Measurements from ENCODE around the gene CPLANE1.

The CPLANE1 gene

DNA sequence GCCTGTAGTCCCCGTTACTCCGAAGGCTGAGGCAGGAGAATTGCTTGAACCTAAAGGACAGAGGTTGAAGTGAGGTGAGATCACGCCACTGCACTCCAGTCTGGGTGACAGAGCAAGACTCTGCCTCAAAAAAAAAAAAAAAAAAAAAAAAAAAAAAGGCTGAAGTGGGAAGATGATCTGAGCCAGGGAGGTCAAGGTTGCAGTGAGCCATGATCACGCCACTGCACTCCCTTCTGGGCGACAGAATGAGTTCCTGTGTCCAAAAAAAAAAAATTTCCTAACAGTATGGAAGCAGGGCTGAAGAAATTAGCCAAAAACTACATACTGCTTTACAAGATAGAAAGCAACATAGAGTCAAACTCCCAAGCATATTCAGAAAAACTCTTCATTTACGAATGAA is 132.8 kb downstream of the CPLANE1 start:
- no peak overlapping the region for H3K4me3 ChIP-seq (ENCODE audit: severe bottlenecking)
- H3K36me3 ChIP-seq (ENCODE audit: low read depth), result peaks cover 46% of the 10 kb centered on the region
- H3K27ac ChIP-seq (ENCODE audit: poor library complexity, severe bottlenecking), result no peak overlapping the region
- TF ChIP-seq, protein P1, sequence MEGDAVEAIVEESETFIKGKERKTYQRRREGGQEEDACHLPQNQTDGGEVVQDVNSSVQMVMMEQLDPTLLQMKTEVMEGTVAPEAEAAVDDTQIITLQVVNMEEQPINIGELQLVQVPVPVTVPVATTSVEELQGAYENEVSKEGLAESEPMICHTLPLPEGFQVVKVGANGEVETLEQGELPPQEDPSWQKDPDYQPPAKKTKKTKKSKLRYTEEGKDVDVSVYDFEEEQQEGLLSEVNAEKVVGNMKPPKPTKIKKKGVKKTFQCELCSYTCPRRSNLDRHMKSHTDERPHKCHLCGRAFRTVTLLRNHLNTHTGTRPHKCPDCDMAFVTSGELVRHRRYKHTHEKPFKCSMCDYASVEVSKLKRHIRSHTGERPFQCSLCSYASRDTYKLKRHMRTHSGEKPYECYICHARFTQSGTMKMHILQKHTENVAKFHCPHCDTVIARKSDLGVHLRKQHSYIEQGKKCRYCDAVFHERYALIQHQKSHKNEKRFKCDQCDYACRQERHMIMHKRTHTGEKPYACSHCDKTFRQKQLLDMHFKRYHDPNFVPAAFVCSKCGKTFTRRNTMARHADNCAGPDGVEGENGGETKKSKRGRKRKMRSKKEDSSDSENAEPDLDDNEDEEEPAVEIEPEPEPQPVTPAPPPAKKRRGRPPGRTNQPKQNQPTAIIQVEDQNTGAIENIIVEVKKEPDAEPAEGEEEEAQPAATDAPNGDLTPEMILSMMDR (IDR thresholded peaks at IDR 0.05; ENCODE audit: poor library complexity, severe bottlenecking), result no peak
- H3K9me3 ChIP-seq (ENCODE audit: severe bottlenecking), result no peaks in the 10 kb centered on the region
- no peak for DNase-seq (ENCODE audit: low spot score)
- no peak for ATAC-seq (ENCODE audit: low read depth)
- no peaks in the 10 kb centered on the region for H3K4me1 ChIP-seq (ENCODE audit: insufficient read depth, poor library complexity, severe bottlenecking)
- no peaks in the 10 kb centered on the region for H3K27me3 ChIP-seq (ENCODE audit: insufficient read depth, poor library complexity, severe bottlenecking)

- Histone ChIP-seq H3K27ac (ENCODE audit: poor library complexity, severe bottlenecking) (no peak overlapping the region), H3K9me3 (ENCODE audit: severe bottlenecking) (no peaks in the 10 kb centered on the region), H3K36me3 (ENCODE audit: low read depth) (peaks cover 28% of the 10 kb centered on the region), H3K4me1 (ENCODE audit: insufficient read depth, poor library complexity, severe bottlenecking) (no peaks in the 10 kb centered on the region), H3K27me3 (ENCODE audit: insufficient read depth, poor library complexity, severe bottlenecking) (no peaks in the 10 kb centered on the region), H3K4me3 (ENCODE audit: severe bottlenecking) (no peak overlapping the region)
- peak; percentile 25; the same call in 1 of the 3 replicates for ATAC-seq (ENCODE audit: low read depth)
- TF ChIP-seq, protein P1 (IDR thresholded peaks at IDR 0.05; ENCODE audit: poor library complexity, severe bottlenecking), result no peak
- DNase-seq (ENCODE audit: low spot score), result no peak
Observed at GRCh38 chr5:37112383-37112991, 136.7 kb downstream of the CPLANE1 start.

GRCh38 chr5:37111426-37112382 is 137.5 kb downstream of the CPLANE1 start:
- DNase-seq (ENCODE audit: low spot score) (no peak), ATAC-seq (ENCODE audit: low read depth) (no peak)
- Histone ChIP-seq H3K9me3 (ENCODE audit: severe bottlenecking) (no peaks in the 10 kb centered on the region), H3K4me3 (ENCODE audit: severe bottlenecking) (no peak overlapping the region), H3K36me3 (ENCODE audit: low read depth) (peaks cover 28% of the 10 kb centered on the region), H3K27me3 (ENCODE audit: insufficient read depth, poor library complexity, severe bottlenecking) (no peaks in the 10 kb centered on the region), H3K4me1 (ENCODE audit: insufficient read depth, poor library complexity, severe bottlenecking) (no peaks in the 10 kb centered on the region), H3K27ac (ENCODE audit: poor library complexity, severe bottlenecking) (no peak overlapping the region)
- TF ChIP-seq, protein P1 (IDR thresholded peaks at IDR 0.05; ENCODE audit: poor library complexity, severe bottlenecking), result no peak

GRCh38 chr5:37110135-37110534 is 139.0 kb downstream of the CPLANE1 start:
- Histone ChIP-seq H3K36me3 (ENCODE audit: low read depth) (peaks cover 35% of the 10 kb centered on the region), H3K27ac (ENCODE audit: poor library complexity, severe bottlenecking) (no peak overlapping the region), H3K27me3 (ENCODE audit: insufficient read depth, poor library complexity, severe bottlenecking) (no peaks in the 10 kb centered on the region), H3K4me3 (ENCODE audit: severe bottlenecking) (no peak overlapping the region), H3K9me3 (ENCODE audit: severe bottlenecking) (no peaks in the 10 kb centered on the region), H3K4me1 (ENCODE audit: insufficient read depth, poor library complexity, severe bottlenecking) (no peaks in the 10 kb centered on the region)
- TF ChIP-seq, protein P1 (IDR thresholded peaks at IDR 0.05; ENCODE audit: poor library complexity, severe bottlenecking), result no peak
- DNase-seq (ENCODE audit: low spot score), result no peak
- no peak for ATAC-seq (ENCODE audit: low read depth)

All from RWPE2 (cell line).